Renal cortex interstitium (tissue), 3 donors: ENCODE results near the gene RPS10. TPM values are rescaled to one million over a fixed set of nuclear protein-coding genes. Genes with fewer than 3 reads are reported as not detected.

Source experiments
- polyA plus RNA-seq, 3 donors: library from polyadenylated mRNA; unstranded; fragments of 120-200 nt; gene quantifications; one replicate each; pipeline ENCODE4 v1.2.1, GENCODE V29; 2013; ENCODE audit not compliant: insufficient read length in 3 of 3

The RPS10 gene
- polyA plus RNA-seq, 3 donors, result 1,231 to 1,439 (median 1,257) TPM

Other genes with a start within 250 kb of the RPS10 start
- 100 to 1,000 TPM; 102 to 154 (median 126) TPM for gene HMGA1, start 189.2 kb downstream of the RPS10 start, polyA plus RNA-seq
- gene SMIM29, start 177.1 kb downstream of the RPS10 start, polyA plus RNA-seq, result 10 to 100 TPM in 2 of 3 donors, 1 to 10 TPM in 1; 9.6 to 14.4 (median 12.2) TPM
- gene NUDT3, start 33.4 kb downstream of the RPS10 start, polyA plus RNA-seq, result 10 to 100 TPM; 12.6 to 22.0 (median 21.6) TPM
- 1 to 10 TPM in 1 of 3 donors, under 1 TPM in 2; 0.78 to 1.2 (median 0.92) TPM for gene PACSIN1, start 40.0 kb upstream of the RPS10 start, polyA plus RNA-seq
- under 1 TPM; 0.15 to 0.17 (median 0.17) TPM for gene SPDEF, start 130.3 kb upstream of the RPS10 start, polyA plus RNA-seq